Glomerular visceral epithelial cell (primary cell): ENCODE data around the gene PTGS1.
"Not testable (repeated sequence)": the region's sequence is repeated elsewhere in the genome, so short reads cannot be mapped to it uniquely, and the experiment has no call there.

Source experiments
- DNase-seq: peaks from one replicate; pipeline ENCODE4 v3.0.0-alpha.2; 2016; ENCODE audit errors: extremely low spot score

Gene PTGS1

GRCh38 chr9:122370869-122371755, at the start of gene PTGS1:
Gene PTGS1 (plus strand): TSS chr9:122371024. CDS start chr9:122371085, 61 bp downstream.
- DNase-seq: peak; percentile 13

- DNase-seq: no peak
Measured at GRCh38 chr9:122322553-122322952, 48.3 kb upstream of the PTGS1 start.

- DNase-seq: not testable (repeated sequence)
Measured at GRCh38 chr9:122324665-122325064, 46.2 kb upstream of the PTGS1 start.

- no peak for DNase-seq
Measured at GRCh38 chr9:122325124-122325523, 45.7 kb upstream of the PTGS1 start.

- no peak for DNase-seq
Measured at GRCh38 chr9:122327175-122327574, 43.6 kb upstream of the PTGS1 start.

GRCh38 chr9:122329597-122329996, 41.2 kb upstream of the PTGS1 start:
- DNase-seq: no peak

GRCh38 chr9:122330466-122330865, 40.4 kb upstream of the PTGS1 start:
- not testable (repeated sequence) for DNase-seq

- DNase-seq: no peak
Measured at GRCh38 chr9:122331523-122331927, 39.3 kb upstream of the PTGS1 start.

- no peak for DNase-seq
Measured at GRCh38 chr9:122332083-122332482, 38.7 kb upstream of the PTGS1 start.

GRCh38 chr9:122332644-122333043, 38.2 kb upstream of the PTGS1 start:
- DNase-seq: no peak

GRCh38 chr9:122333169-122333808, 37.5 kb upstream of the PTGS1 start:
- no peak for DNase-seq

GRCh38 chr9:122334916-122335315, 35.9 kb upstream of the PTGS1 start:
- no peak for DNase-seq

- DNase-seq: no peak
Measured at GRCh38 chr9:122336189-122336588, 34.6 kb upstream of the PTGS1 start.

- DNase-seq: no peak
Measured at GRCh38 chr9:122336866-122337555, 33.8 kb upstream of the PTGS1 start.

- DNase-seq: no peak
Measured at GRCh38 chr9:122337556-122337929, 33.3 kb upstream of the PTGS1 start.

- no peak for DNase-seq
Measured at GRCh38 chr9:122338536-122338935, 32.3 kb upstream of the PTGS1 start.

GRCh38 chr9:122338994-122339393, 31.8 kb upstream of the PTGS1 start:
- no peak for DNase-seq

GRCh38 chr9:122339579-122339978, 31.2 kb upstream of the PTGS1 start:
- DNase-seq: no peak

GRCh38 chr9:122340161-122340560, 30.7 kb upstream of the PTGS1 start:
- DNase-seq: no peak

- no peak for DNase-seq
Measured at GRCh38 chr9:122342323-122343050, 28.3 kb upstream of the PTGS1 start.

GRCh38 chr9:122346478-122347347, 24.1 kb upstream of the PTGS1 start:
- DNase-seq: peak; percentile 11
